Thoracic aorta (tissue), 2 donors: ENCODE measurements around the gene IBSP. TPM values are rescaled to one million over a fixed set of nuclear protein-coding genes. Genes with fewer than 3 reads are reported as not detected.

ENCODE experiments used
- ATAC-seq: fragments of 150-250 bp; one replicate; pipeline ENCODE4 v1.8.0; 2017; ENCODE audit warnings: low read depth; ENCODE audit not compliant: insufficient number of reproducible peaks, low FRiP score
- DNase-seq: peaks from one replicate; pipeline ENCODE4 v3.0.0-alpha.2; 2020; ENCODE audit warnings: low spot score
- H3K27ac ChIP-seq, 2 donors: fragments of 200-600 bp; sonication (generic); 1 replicate in 1 of 2; 2 replicates in 1 of 2; pipeline ENCODE4 v1.5.1; 2016; ENCODE audit warnings: mild to moderate bottlenecking in 2 of 2, moderate library complexity in 2 of 2
- H3K27me3 ChIP-seq: fragments of 200-600 bp; sonication (generic); replicated peaks from 2 replicates; pipeline ENCODE4 v1.6.0; 2016; ENCODE audit warnings: mild to moderate bottlenecking; ENCODE audit not compliant: insufficient read depth
- H3K36me3 ChIP-seq: fragments of 200-600 bp; sonication (generic); one replicate; pipeline ENCODE4 v1.5.1; 2016
- H3K4me1 ChIP-seq, 2 donors: fragments of 200-600 bp; sonication (generic); 1 replicate in 1 of 2; 2 replicates in 1 of 2; pipeline versions ENCODE4 v1.5.1 to v1.6.0; 2016; ENCODE audit warnings: low read depth in 2 of 2, mild to moderate bottlenecking in 1 of 2; ENCODE audit not compliant: control insufficient read depth in 1 of 2
- H3K4me3 ChIP-seq: fragments of 200-600 bp; sonication (generic); 2 replicates; pipeline ENCODE4 v1.5.1; 2016; ENCODE audit warnings: mild to moderate bottlenecking
- H3K9me3 ChIP-seq: fragments of 200-600 bp; sonication (generic); 2 replicates; pipeline ENCODE4 v1.5.1; 2016
- CTCF ChIP-seq: fragments of 200-600 bp; sonication (generic); IDR thresholded peaks from one replicate; pipeline ENCODE4 v1.5.1; 2019; ENCODE audit warnings: antibody characterized with exemption
- total RNA-seq, 2 donors: library from RNA; depleted of rRNA; stranded (reverse); fragments of >200 nt; gene quantifications; one replicate each; pipeline versions ENCODE4 v1.1.0 to v1.2.3, GENCODE V29; 2016

IBSP gene
- total RNA-seq, 2 donors from 2014 or later: not detected

DNA sequence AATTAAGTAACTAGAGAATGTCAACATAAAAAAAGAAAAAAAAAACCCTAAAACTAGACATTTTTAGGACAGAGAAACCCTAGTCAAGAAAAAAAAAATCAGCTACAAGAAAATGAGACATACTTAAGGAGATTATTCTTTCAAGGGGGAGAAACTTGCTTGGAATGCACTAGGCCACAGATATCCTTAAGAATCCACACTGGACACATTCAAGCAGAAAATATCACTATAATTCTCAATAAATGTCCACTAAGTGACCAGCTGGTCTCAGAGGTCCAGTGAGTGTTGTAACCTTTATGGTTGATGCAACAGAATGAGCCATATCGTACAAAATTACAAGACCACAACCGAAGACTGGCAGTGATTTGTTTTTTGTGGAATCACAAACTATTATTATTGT is 15.6 kb upstream of the IBSP start:
- H3K27ac ChIP-seq: no peak overlapping the region
- no peak for ATAC-seq
- TF ChIP-seq CTCF: no peak

DNA sequence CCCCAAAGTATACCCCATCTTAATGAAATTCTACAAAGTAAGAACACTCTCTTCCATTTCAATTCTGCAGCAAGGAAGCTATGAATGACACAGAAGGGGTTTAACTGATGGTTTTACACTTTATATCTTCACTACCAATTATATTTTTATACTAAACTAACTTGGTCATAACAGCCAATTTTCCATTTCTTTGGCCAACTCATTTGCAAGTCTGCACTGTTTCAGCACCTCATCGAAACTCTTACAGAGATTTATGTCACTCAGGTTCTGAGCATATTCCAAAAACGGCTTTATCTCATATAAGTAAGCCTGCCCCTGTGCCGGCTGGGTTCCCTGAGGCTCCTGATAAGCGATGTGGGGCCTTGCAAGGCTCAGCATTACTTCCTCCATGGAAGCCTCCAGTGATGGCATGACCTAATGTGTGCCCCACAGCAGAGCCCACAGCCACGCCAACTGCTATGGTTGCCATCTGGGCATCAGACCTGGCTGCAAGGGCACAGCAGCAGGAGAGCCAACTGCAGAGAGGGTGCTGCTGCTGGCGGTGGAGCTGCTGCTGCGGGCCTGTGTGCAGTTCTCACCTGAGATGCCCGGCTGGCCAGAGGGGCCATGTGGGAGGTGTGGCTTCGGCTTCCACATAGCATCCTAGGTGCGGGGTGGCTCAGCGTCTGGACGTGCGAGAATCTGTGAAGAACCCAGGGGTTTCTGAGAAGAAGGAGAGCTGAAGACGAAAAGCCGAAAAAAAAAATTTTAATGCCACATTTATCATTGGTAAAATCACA is 13.4 kb upstream of the IBSP start:
- Histone ChIP-seq H3K9me3 (no peaks in the 10 kb centered on the region), H3K4me1 (no peaks in the 10 kb centered on the region), H3K27me3 (no peaks in the 10 kb centered on the region), H3K27ac (no peak overlapping the region), H3K36me3 (no peaks in the 10 kb centered on the region), H3K4me3 (no peak overlapping the region)
- ATAC-seq (no peak), DNase-seq (no peak)
- no peak for TF ChIP-seq CTCF

More for the DNA sequence above, 15.6 kb upstream of the IBSP start:
- no peak for DNase-seq
- H3K27me3 ChIP-seq: no peaks in the 10 kb centered on the region
- no peaks in the 10 kb centered on the region for H3K36me3 ChIP-seq
- H3K4me3 ChIP-seq: no peak overlapping the region
- H3K4me1 ChIP-seq: no peaks in the 10 kb centered on the region
- H3K9me3 ChIP-seq: no peaks in the 10 kb centered on the region

GRCh38 chr4:87802858-87803257 is 3.5 kb downstream of the IBSP start:
- Histone ChIP-seq H3K27ac (no peak overlapping the region), H3K36me3 (no peaks in the 10 kb centered on the region), H3K4me1 (no peaks in the 10 kb centered on the region), H3K9me3 (no peaks in the 10 kb centered on the region), H3K27me3 (no peaks in the 10 kb centered on the region), H3K4me3 (no peak overlapping the region)
- no peak for DNase-seq
- no peak for ATAC-seq
- TF ChIP-seq CTCF: no peak

DNA sequence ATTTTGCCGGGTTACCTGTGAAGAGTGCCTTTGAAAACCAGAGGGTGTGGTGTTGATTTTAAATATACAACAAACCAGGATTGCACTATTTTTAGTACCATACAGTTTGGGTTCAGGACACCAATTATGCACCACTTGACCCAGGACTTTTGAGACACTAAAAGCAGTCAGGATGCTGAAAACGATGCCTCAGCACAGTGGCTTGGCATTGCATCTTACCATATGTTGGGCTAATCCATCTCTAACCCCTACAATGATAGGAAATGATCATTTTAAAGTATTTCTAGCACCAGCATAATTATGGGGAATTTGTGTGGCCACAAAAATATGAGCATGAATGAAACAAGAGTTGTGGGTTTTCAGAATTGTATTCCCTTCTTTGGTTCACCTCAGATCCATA is 4.1 kb downstream of the IBSP start:
- H3K4me1 ChIP-seq: no peaks in the 10 kb centered on the region
- DNase-seq: no peak
- no peaks in the 10 kb centered on the region for H3K9me3 ChIP-seq
- no peaks in the 10 kb centered on the region for H3K36me3 ChIP-seq
- no peak overlapping the region for H3K4me3 ChIP-seq
- no peak for ATAC-seq
- no peaks in the 10 kb centered on the region for H3K27me3 ChIP-seq
- TF ChIP-seq CTCF: no peak
- H3K27ac ChIP-seq: no peak overlapping the region

DNA sequence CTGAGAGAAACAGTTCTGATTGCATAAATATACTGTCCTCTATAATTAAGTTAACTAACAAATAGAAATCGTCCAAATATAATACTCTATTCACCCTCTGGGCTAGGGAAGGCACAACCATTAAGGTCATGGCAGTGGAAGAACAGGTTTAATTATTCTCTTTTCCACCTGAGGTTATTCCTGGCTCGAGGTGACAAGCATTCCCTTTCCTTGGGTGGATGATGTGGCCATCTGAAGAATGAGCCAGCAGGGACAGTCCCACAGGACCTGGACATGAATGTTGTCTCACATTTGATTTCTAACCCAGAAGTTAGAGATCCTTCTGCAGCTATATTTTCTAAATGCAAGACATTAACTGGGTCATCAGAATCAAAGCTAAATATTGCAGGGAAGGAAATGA is 5.5 kb downstream of the IBSP start:
- ATAC-seq (no peak), DNase-seq (no peak)
- Histone ChIP-seq H3K9me3 (no peaks in the 10 kb centered on the region), H3K4me3 (no peak overlapping the region), H3K27ac (no peak overlapping the region), H3K36me3 (no peaks in the 10 kb centered on the region), H3K4me1 (no peaks in the 10 kb centered on the region), H3K27me3 (no peaks in the 10 kb centered on the region)
- no peak for TF ChIP-seq CTCF
